Spleen (tissue), 7 donors: Measurements from ENCODE around the gene HNRNPH2.

Source experiments
- POLR2A ChIP-seq, 3 donors: fragments of 450-650 bp; IDR thresholded peaks; one replicate each; pipeline ENCODE4 v1.5.1; 2017; ENCODE audit warnings: antibody characterized with exemption in 3 of 3, mild to moderate bottlenecking in 1 of 3
- POLR2AphosphoS5 ChIP-seq, 3 donors: sonication (generic); formaldehyde crosslinking; IDR thresholded peaks; one replicate each; pipeline ENCODE4 v1.5.1; 2017; ENCODE audit warnings: antibody characterized with exemption in 3 of 3
- TF ChIP-seq, protein P1 (sequence below), 11 experiments: fragments of 200-600 bp in 7 of 11; fragments of 450-650 bp in 4 of 11; sonication (generic) in 4 of 11; IDR thresholded peaks in 8 of 11; conservative IDR thresholded peaks in 3 of 11; 1 replicate in 7 of 11; 2 replicates in 4 of 11; pipeline versions ENCODE4 v1.4.0 to v1.8.0; 2016 to 2021; ENCODE audit warnings: antibody characterized with exemption in 11 of 11, inconsistent platforms in 4 of 11, mild to moderate bottlenecking in 1 of 11
- donor health status: DM: no; HTN: no; CAD: no; lungs with moderate emphysema.
- donor health status: DM: no; HTN: no; CAD: no.
- donor health status: DM: no; HTN: no; CAD: no.

- TF ChIP-seq, protein P1, sequence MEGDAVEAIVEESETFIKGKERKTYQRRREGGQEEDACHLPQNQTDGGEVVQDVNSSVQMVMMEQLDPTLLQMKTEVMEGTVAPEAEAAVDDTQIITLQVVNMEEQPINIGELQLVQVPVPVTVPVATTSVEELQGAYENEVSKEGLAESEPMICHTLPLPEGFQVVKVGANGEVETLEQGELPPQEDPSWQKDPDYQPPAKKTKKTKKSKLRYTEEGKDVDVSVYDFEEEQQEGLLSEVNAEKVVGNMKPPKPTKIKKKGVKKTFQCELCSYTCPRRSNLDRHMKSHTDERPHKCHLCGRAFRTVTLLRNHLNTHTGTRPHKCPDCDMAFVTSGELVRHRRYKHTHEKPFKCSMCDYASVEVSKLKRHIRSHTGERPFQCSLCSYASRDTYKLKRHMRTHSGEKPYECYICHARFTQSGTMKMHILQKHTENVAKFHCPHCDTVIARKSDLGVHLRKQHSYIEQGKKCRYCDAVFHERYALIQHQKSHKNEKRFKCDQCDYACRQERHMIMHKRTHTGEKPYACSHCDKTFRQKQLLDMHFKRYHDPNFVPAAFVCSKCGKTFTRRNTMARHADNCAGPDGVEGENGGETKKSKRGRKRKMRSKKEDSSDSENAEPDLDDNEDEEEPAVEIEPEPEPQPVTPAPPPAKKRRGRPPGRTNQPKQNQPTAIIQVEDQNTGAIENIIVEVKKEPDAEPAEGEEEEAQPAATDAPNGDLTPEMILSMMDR (IDR thresholded peaks at IDR 0.05 in 8 of 11, conservative IDR thresholded peaks at IDR 0.05 in 3 of 11): no peak
- TF ChIP-seq POLR2A (IDR thresholded peaks at IDR 0.05): no peak
- no peak for TF ChIP-seq POLR2AphosphoS5 (IDR thresholded peaks at IDR 0.05)
These were observed 52.6 kb downstream of the HNRNPH2 start for GRCh38 chrX:101460669-101461068.
